Common myeloid progenitor, CD34-positive (primary cell): ENCODE data around the gene SFXN1.

Experiments used
- CTCF ChIA-PET: fragments of 350-600 bp; sonication (Branson Sonifier 250); formaldehyde crosslinking; loops from one replicate; lab custom pipeline; 2021; ENCODE audit warnings: antibody characterized with exemption; lab: Charles Lee
- POLR2A ChIA-PET: fragments of 350-600 bp; sonication (Branson Sonifier 250); formaldehyde crosslinking; loops from one replicate; lab custom pipeline; 2021; ENCODE audit warnings: antibody characterized with exemption; lab: Charles Lee
- DNase-seq, 3 donors: peaks; one replicate each; pipeline versions ENCODE4 v3.0.0 to v3.0.0-alpha.2; 2013
- H3K27ac ChIP-seq, 2 experiments: 1 replicate in 1 of 2; 2 replicates in 1 of 2; pipeline ENCODE4 v1.7.0; 2013; ENCODE audit warnings: inconsistent platforms in 2 of 2, low read length in 2 of 2, mild to moderate bottlenecking in 2 of 2, low read depth in 1 of 2, moderate library complexity in 1 of 2; ENCODE audit not compliant: severe bottlenecking in 2 of 2, insufficient read depth in 1 of 2, poor library complexity in 1 of 2
- H3K27me3 ChIP-seq, 5 experiments: replicated peaks in 2 of 5; 1 replicate in 3 of 5; 2 replicates in 2 of 5; pipeline versions ENCODE4 v1.6.1 to v1.7.0; 2013; ENCODE audit warnings: low read length in 4 of 5, mild to moderate bottlenecking in 2 of 5, moderate library complexity in 2 of 5, inconsistent platforms in 1 of 5; ENCODE audit not compliant: insufficient read depth in 5 of 5, control insufficient read depth in 4 of 5
- H3K36me3 ChIP-seq, 4 experiments: 1 replicate in 2 of 4; 2 replicates in 2 of 4; pipeline versions ENCODE4 v1.6.1 to v1.7.0; 2013; ENCODE audit warnings: low read length in 3 of 4, control low read depth in 1 of 4, mild to moderate bottlenecking in 1 of 4; ENCODE audit not compliant: control insufficient read depth in 4 of 4, insufficient read depth in 4 of 4
- H3K4me1 ChIP-seq, 4 experiments: 1 replicate in 3 of 4; 2 replicates in 1 of 4; pipeline versions ENCODE4 v1.6.1 to v1.7.1; 2013; ENCODE audit warnings: low read length in 3 of 4, mild to moderate bottlenecking in 3 of 4, control low read depth in 1 of 4, inconsistent platforms in 1 of 4, moderate library complexity in 1 of 4; ENCODE audit not compliant: control insufficient read depth in 4 of 4, insufficient read depth in 4 of 4; ENCODE audit errors: control extremely low read depth in 1 of 4
- H3K4me3 ChIP-seq, 7 experiments: 1 replicate in 4 of 7; 2 replicates in 3 of 7; pipeline versions ENCODE4 v1.5.1 to v1.7.0; 2013; ENCODE audit warnings: mild to moderate bottlenecking in 7 of 7, low read length in 6 of 7, moderate library complexity in 6 of 7, inconsistent platforms in 2 of 7, low read depth in 2 of 7, control low read depth in 1 of 7; ENCODE audit not compliant: insufficient read depth in 4 of 7, control insufficient read depth in 1 of 7; ENCODE audit errors: extremely low read depth in 1 of 7
- H3K9me3 ChIP-seq, 5 experiments: 1 replicate in 4 of 5; 2 replicates in 1 of 5; pipeline versions ENCODE4 v1.6.1 to v1.7.1; 2013; ENCODE audit warnings: low read length in 4 of 5, mild to moderate bottlenecking in 2 of 5, inconsistent platforms in 1 of 5, low read depth in 1 of 5, moderate library complexity in 1 of 5; ENCODE audit not compliant: control insufficient read depth in 4 of 5, insufficient read depth in 2 of 5; ENCODE audit errors: control extremely low read depth in 1 of 5
- WGBS: methylation state at CpG from one replicate; pipeline ENCODE4 v1.1.5; 2013; ENCODE audit not compliant: insufficient coverage; 5-methylcytosine and 5-hydroxymethylcytosine counted together

SFXN1 gene

GRCh38 chr5:175513297-175513696, 34.9 kb downstream of the SFXN1 start:
- 93% methylated on average over 10 of the region's 13 CpGs for whole genome bisulfite sequencing
- H3K4me3 ChIP-seq, result no peak overlapping the region
- POLR2A ChIA-PET, result no interaction called here
- CTCF ChIA-PET, result no interaction called here
- no peaks in the 10 kb centered on the region for H3K27me3 ChIP-seq
- H3K9me3 ChIP-seq, result peaks cover 1 to 9% (median 6%) of the 10 kb centered on the region in 5 experiments
- H3K27ac ChIP-seq, result no peak overlapping the region
- no peak for DNase-seq
- peaks cover 26 to 92% (median 72%) of the 10 kb centered on the region in 4 experiments for H3K36me3 ChIP-seq
- no peaks in the 10 kb centered on the region for H3K4me1 ChIP-seq

GRCh38 chr5:175513726-175514125, 35.4 kb downstream of the SFXN1 start:
- Histone ChIP-seq H3K9me3 (peaks cover 3 to 13% (median 8%) of the 10 kb centered on the region in 5 experiments), H3K36me3 (peaks cover 29 to 96% (median 73%) of the 10 kb centered on the region in 4 experiments), H3K27ac (no peak overlapping the region), H3K4me1 (no peaks in the 10 kb centered on the region), H3K4me3 (no peak overlapping the region), H3K27me3 (no peaks in the 10 kb centered on the region)
- POLR2A ChIA-PET, result no interaction called here
- DNase-seq, result no peak
- WGBS, result 94% methylated on average over 7 of the region's 7 CpGs
- CTCF ChIA-PET, result no interaction called here

GRCh38 chr5:175516933-175517823, 38.8 kb downstream of the SFXN1 start:
- ChIA-PET CTCF (interaction anchor here (0.9 to 1.3 kb wide), 2 partner anchors 13 to 17 kb away, joined by 3 to 4 read pairs; no protein-coding TSS in a partner anchor), POLR2A (no interaction called here)
- no peak for DNase-seq
- peaks cover 22 to 89% (median 73%) of the 10 kb centered on the region in 4 experiments for H3K36me3 ChIP-seq
- WGBS, result 99% methylated on average over 7 of the region's 10 CpGs
- no peaks in the 10 kb centered on the region for H3K4me1 ChIP-seq
- H3K27ac ChIP-seq, result no peak overlapping the region
- H3K4me3 ChIP-seq, result no peak overlapping the region
- peaks cover 5 to 18% (median 8%) of the 10 kb centered on the region in 5 experiments for H3K9me3 ChIP-seq
- no peaks in the 10 kb centered on the region for H3K27me3 ChIP-seq

DNA sequence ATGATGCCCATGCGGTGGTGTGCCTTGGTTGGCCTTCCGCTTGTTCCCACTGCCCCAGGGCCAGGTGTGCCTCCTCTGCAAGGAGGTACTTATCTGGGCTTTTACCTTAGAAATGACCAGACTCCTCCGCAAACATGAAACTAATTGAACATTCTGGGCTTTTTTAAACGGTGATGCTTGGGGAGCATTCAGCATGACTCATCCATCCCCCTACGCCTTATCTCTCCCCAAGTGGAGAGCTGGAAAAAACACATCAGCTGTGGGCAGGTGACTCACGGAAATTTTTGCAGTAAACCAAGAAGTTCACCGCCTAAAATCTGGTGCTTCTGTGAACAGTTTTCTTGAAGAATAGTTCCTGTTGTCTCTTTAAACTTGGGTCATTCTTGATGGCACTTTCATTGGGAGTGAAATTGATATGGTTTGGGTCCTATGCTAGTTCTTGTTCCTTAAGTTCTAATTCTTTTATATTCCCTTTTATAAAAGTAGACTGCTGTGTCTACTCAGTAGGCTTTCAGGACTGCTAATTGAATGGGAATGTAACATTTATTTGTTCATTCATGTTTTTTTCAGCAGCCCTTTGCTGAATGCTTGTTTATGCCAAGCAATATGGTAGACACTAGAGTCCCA, 39.6 kb downstream of the SFXN1 start:
- H3K27me3 ChIP-seq, result no peaks in the 10 kb centered on the region
- no peak overlapping the region for H3K27ac ChIP-seq
- POLR2A ChIA-PET, result no interaction called here
- H3K9me3 ChIP-seq, result peaks cover 5 to 18% (median 8%) of the 10 kb centered on the region in 5 experiments
- no peaks in the 10 kb centered on the region for H3K4me1 ChIP-seq
- CTCF ChIA-PET, result interaction anchor here (1.3 kb wide), 1 partner anchor 13 kb away, joined by 4 read pairs; no protein-coding TSS in a partner anchor
- H3K36me3 ChIP-seq, result peaks cover 21 to 89% (median 76%) of the 10 kb centered on the region in 4 experiments
- no peak overlapping the region for H3K4me3 ChIP-seq
- 97% methylated on average over 7 of the region's 7 CpGs for WGBS
- no peak for DNase-seq

- Histone ChIP-seq H3K4me3 (no peak overlapping the region), H3K4me1 (no peaks in the 10 kb centered on the region), H3K36me3 (peaks cover 21 to 88% (median 72%) of the 10 kb centered on the region in 4 experiments), H3K27ac (no peak overlapping the region), H3K9me3 (peaks cover 5 to 18% (median 8%) of the 10 kb centered on the region in 5 experiments), H3K27me3 (no peaks in the 10 kb centered on the region)
- POLR2A ChIA-PET, result no interaction called here
- no peak for DNase-seq
- CTCF ChIA-PET, result no interaction called here
- WGBS, result 86% methylated on average over 1 of the region's 2 CpGs
Measured at GRCh38 chr5:175519006-175519405, 40.6 kb downstream of the SFXN1 start.

- Histone ChIP-seq H3K9me3 (peaks cover 5 to 18% (median 8%) of the 10 kb centered on the region in 5 experiments), H3K4me3 (no peak overlapping the region), H3K36me3 (peaks cover 20 to 83% (median 63%) of the 10 kb centered on the region in 4 experiments), H3K27me3 (no peaks in the 10 kb centered on the region), H3K4me1 (no peaks in the 10 kb centered on the region), H3K27ac (no peak overlapping the region)
- WGBS, result 93% methylated on average over 5 of the region's 5 CpGs
- POLR2A ChIA-PET, result interaction anchor here (0.6 kb wide), 1 partner anchor 72 kb away, joined by 3 read pairs; no protein-coding TSS in a partner anchor
- no peak for DNase-seq
- CTCF ChIA-PET, result interaction anchor here (1.3 to 2.6 kb wide), 2 partner anchors 14 to 210 kb away, joined by 3 to 9 read pairs; no protein-coding TSS in a partner anchor
Measured at GRCh38 chr5:175520321-175520720, 42.0 kb downstream of the SFXN1 start.
